Measurements from ENCODE around the gene LYSMD2. TPM values are rescaled to one million over a fixed set of nuclear protein-coding genes. Genes with fewer than 3 reads are reported as not detected.

The LYSMD2 gene
- polyA plus RNA-seq, 2 donors = 5.2 to 5.9 TPM

DNA sequence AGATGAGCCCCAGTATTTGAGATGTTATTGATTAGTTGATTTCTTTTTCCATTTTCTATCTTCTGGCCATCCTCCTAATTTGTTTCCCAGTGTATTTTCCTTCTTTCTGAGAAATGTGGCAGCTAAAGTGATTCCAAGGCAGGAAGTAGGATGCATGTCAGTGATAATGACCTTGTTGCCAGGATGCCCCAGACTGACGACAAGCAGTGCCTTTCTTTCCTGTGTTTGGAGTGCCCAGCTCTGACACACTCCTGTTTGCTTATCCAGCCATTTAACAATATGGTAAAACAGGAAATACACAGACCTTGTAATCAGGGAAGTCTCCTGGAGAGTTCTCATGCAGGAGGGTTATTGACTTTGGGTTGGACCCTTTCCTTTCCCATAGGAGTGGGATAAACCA is 34.3 kb upstream of the LYSMD2 start:
- no peaks in the 10 kb centered on the region for H3K4me1 ChIP-seq (ENCODE audit: control insufficient read depth in 2 of 2, insufficient read depth in 2 of 2, low read length in 1 of 2)
- H3K27ac ChIP-seq (ENCODE audit: low read depth in 2 of 2, low read length in 1 of 2) = no peak overlapping the region
- no peaks in the 10 kb centered on the region for H3K27me3 ChIP-seq (ENCODE audit: control insufficient read depth in 1 of 2, insufficient read depth in 2 of 2, low read length in 2 of 2)
- WGBS, 2 donors = 52 to 70% methylated on average over 1 of the region's 1 CpG
- no peaks in the 10 kb centered on the region for H3K9me3 ChIP-seq (ENCODE audit: control insufficient read depth in 2 of 2, insufficient read depth in 1 of 2, low read depth in 1 of 2, low read length in 1 of 2)
- H3K36me3 ChIP-seq (ENCODE audit: control insufficient read depth in 2 of 2, insufficient read depth in 2 of 2, low read length in 1 of 2) = peaks cover 7 to 15% of the 10 kb centered on the region in 2 donors
- H3K4me3 ChIP-seq (ENCODE audit: low read depth in 1 of 2, low read length in 2 of 2) = no peak overlapping the region

DNA sequence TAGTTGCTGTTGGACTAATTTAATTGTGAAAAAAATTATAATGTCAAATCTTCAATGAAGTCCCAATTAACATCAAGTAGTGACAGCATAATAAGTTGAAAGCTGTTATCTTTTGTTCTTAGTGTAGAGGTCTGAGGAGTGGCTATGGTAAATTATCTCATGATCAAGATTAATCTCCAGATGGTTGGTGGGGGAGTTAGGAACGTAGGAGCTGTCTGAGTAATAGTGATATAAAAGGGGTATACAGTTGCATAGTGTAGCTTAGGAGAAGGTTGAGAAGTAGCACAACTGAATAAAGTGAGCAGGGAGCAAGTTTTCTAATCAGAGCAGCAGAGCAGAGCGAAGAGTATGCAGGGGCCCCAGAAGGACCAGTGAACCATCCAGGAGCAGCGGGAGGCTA is 33.4 kb upstream of the LYSMD2 start:
- H3K9me3 ChIP-seq (ENCODE audit: control insufficient read depth in 2 of 2, insufficient read depth in 1 of 2, low read depth in 1 of 2, low read length in 1 of 2) = no peaks in the 10 kb centered on the region
- no peaks in the 10 kb centered on the region for H3K4me1 ChIP-seq (ENCODE audit: control insufficient read depth in 2 of 2, insufficient read depth in 2 of 2, low read length in 1 of 2)
- H3K27me3 ChIP-seq (ENCODE audit: control insufficient read depth in 1 of 2, insufficient read depth in 2 of 2, low read length in 2 of 2) = no peaks in the 10 kb centered on the region
- 60 to 87% methylated on average over 3 of the region's 3 CpGs for WGBS, 2 donors
- peaks cover 7 to 15% of the 10 kb centered on the region in 2 donors for H3K36me3 ChIP-seq (ENCODE audit: control insufficient read depth in 2 of 2, insufficient read depth in 2 of 2, low read length in 1 of 2)
- no peak overlapping the region for H3K27ac ChIP-seq (ENCODE audit: low read depth in 2 of 2, low read length in 1 of 2)
- H3K4me3 ChIP-seq (ENCODE audit: low read depth in 1 of 2, low read length in 2 of 2) = no peak overlapping the region

DNA sequence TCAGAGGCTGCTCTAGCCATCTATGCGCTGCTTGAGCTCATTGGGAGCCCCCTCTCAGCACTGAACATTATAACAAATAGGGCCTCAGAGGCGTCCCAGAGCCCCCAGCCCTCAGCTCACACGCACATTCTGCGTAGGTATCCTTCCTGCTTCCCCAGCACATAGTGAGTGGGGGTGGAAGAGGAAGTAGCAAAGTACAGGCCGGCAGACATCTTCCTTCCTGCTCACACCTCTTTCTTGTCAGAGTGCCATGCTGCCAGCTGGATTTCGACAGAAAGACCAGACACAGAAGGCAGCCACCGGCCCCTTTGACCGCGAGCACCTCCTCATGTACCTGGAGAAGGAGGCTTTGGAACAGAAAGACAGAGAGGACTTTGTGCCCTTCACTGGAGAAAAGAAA is 30.6 kb upstream of the LYSMD2 start:
- WGBS, 2 donors = 61 to 75% methylated on average over 9 of the region's 9 CpGs
- H3K36me3 ChIP-seq (ENCODE audit: control insufficient read depth in 2 of 2, insufficient read depth in 2 of 2, low read length in 1 of 2) = peaks cover 4 to 15% of the 10 kb centered on the region in 2 donors

DNA sequence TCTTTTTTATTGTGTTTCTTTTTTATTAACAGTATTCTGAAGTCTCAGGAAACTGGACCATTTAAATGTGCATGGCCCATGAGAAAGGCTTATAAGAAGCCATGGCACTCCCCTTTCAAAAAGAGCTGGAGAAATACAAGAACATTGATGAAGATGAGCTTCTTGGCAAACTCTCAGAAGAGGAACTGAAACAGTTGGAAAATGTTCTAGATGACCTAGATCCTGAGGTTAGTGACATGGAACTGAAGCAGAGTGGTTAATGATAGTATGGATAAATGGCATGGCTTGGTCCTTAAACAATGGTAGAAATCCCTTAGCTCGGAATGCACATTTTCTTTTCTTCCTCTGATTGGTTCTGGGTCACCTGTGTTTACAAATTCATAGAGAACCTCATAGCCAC is 28.9 kb upstream of the LYSMD2 start:
- WGBS, 2 donors = 93 to 98% methylated on average over 1 of the region's 1 CpG

More for the DNA sequence above, 30.6 kb upstream of the LYSMD2 start:
- Histone ChIP-seq H3K4me1 (ENCODE audit: control insufficient read depth in 2 of 2, insufficient read depth in 2 of 2, low read length in 1 of 2) (no peaks in the 10 kb centered on the region), H3K27me3 (ENCODE audit: control insufficient read depth in 1 of 2, insufficient read depth in 2 of 2, low read length in 2 of 2) (no peaks in the 10 kb centered on the region), H3K27ac (ENCODE audit: low read depth in 2 of 2, low read length in 1 of 2) (no peak overlapping the region), H3K4me3 (ENCODE audit: low read depth in 1 of 2, low read length in 2 of 2) (no peak overlapping the region), H3K9me3 (ENCODE audit: control insufficient read depth in 2 of 2, insufficient read depth in 1 of 2, low read depth in 1 of 2, low read length in 1 of 2) (no peaks in the 10 kb centered on the region)

DNA sequence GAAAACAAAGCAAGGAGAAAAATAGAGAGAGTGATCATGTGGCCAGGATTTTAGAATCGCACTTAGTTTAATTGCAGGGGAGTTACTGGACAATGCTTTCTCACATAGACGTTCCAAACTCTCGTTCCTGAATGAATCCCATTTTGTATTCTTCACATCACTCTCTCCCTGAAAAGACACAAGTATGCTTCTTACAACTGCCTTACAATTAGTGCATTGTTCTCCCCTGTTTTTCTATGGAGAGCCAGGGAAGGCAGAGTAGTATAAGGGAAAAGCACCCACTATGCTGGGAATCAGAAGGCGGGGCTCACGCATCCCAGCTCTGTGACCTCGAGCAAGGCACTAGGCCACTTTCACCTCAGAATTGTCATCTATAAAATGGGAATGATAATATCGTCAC is 28.3 kb upstream of the LYSMD2 start:
- Histone ChIP-seq H3K4me3 (ENCODE audit: low read depth in 1 of 2, low read length in 2 of 2) (no peak overlapping the region), H3K9me3 (ENCODE audit: control insufficient read depth in 2 of 2, insufficient read depth in 1 of 2, low read depth in 1 of 2, low read length in 1 of 2) (no peaks in the 10 kb centered on the region), H3K27me3 (ENCODE audit: control insufficient read depth in 1 of 2, insufficient read depth in 2 of 2, low read length in 2 of 2) (no peaks in the 10 kb centered on the region), H3K27ac (ENCODE audit: low read depth in 2 of 2, low read length in 1 of 2) (no peak overlapping the region), H3K4me1 (ENCODE audit: control insufficient read depth in 2 of 2, insufficient read depth in 2 of 2, low read length in 1 of 2) (no peaks in the 10 kb centered on the region), H3K36me3 (ENCODE audit: control insufficient read depth in 2 of 2, insufficient read depth in 2 of 2, low read length in 1 of 2) (peaks cover 4 to 13% of the 10 kb centered on the region in 2 donors)
- WGBS, 2 donors = 90 to 92% methylated on average over 7 of the region's 7 CpGs

More for the DNA sequence above, 28.9 kb upstream of the LYSMD2 start:
- Histone ChIP-seq H3K27ac (ENCODE audit: low read depth in 2 of 2, low read length in 1 of 2) (no peak overlapping the region), H3K4me3 (ENCODE audit: low read depth in 1 of 2, low read length in 2 of 2) (no peak overlapping the region), H3K36me3 (ENCODE audit: control insufficient read depth in 2 of 2, insufficient read depth in 2 of 2, low read length in 1 of 2) (peaks cover 4 to 13% of the 10 kb centered on the region in 2 donors), H3K4me1 (ENCODE audit: control insufficient read depth in 2 of 2, insufficient read depth in 2 of 2, low read length in 1 of 2) (no peaks in the 10 kb centered on the region), H3K9me3 (ENCODE audit: control insufficient read depth in 2 of 2, insufficient read depth in 1 of 2, low read depth in 1 of 2, low read length in 1 of 2) (no peaks in the 10 kb centered on the region), H3K27me3 (ENCODE audit: control insufficient read depth in 1 of 2, insufficient read depth in 2 of 2, low read length in 2 of 2) (no peaks in the 10 kb centered on the region)

DNA sequence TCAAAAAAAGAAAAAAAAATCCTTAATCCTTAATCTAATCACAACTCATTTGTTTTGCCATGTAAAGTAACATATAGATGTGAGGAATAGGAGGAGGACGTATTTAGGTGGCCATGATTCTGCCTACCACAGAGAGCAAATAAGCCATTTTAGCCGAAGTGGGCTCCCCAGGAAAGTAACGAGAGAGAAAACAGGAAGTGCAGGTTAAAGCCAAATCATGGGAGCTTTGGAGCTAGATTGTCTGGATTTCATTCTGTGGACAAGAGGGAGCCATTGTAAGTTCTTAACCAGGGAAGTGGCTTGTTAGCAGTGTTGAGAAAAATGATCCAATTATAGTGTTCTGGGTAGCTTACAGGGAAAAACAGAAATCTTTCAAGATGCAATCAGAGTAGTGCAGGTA is 23.4 kb upstream of the LYSMD2 start:
- 61 to 80% methylated on average over 3 of the region's 3 CpGs for WGBS, 2 donors
- no peaks in the 10 kb centered on the region for H3K27me3 ChIP-seq (ENCODE audit: control insufficient read depth in 1 of 2, insufficient read depth in 2 of 2, low read length in 2 of 2)
- no peak overlapping the region for H3K4me3 ChIP-seq (ENCODE audit: low read depth in 1 of 2, low read length in 2 of 2)
- no peaks in the 10 kb centered on the region for H3K4me1 ChIP-seq (ENCODE audit: control insufficient read depth in 2 of 2, insufficient read depth in 2 of 2, low read length in 1 of 2)
- H3K36me3 ChIP-seq (ENCODE audit: control insufficient read depth in 2 of 2, insufficient read depth in 2 of 2, low read length in 1 of 2) = peaks cover 0 to 2% of the 10 kb centered on the region in 2 donors
- no peaks in the 10 kb centered on the region for H3K9me3 ChIP-seq (ENCODE audit: control insufficient read depth in 2 of 2, insufficient read depth in 1 of 2, low read depth in 1 of 2, low read length in 1 of 2)
- H3K27ac ChIP-seq (ENCODE audit: low read depth in 2 of 2, low read length in 1 of 2) = no peak overlapping the region

DNA sequence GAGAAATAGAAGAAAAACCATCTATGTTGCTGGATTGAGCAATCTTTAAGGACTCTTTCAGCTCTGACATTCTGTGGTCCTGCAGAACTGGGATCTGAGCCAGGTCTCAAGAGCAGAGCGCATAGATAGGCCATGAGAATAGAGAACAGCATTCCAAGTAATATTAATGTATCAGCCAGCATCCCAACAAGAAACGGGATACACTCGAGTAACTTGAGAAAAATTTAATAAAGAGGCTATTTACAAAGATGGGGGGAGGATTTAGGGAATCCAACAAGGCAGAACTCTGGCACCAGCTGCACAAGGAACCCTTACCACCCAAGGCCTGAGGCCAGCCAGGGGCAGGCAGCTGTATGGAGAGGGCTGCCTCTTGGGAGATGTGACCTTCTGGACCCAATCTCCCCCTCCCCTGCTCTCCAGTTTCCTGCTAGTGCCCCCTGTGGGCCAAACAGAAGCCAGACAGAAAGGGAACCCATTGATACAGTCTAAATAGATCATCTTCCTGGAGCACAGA is 22.2 kb upstream of the LYSMD2 start:
- 70 to 71% methylated on average over 3 of the region's 3 CpGs for WGBS, 2 donors
- Histone ChIP-seq H3K27me3 (ENCODE audit: control insufficient read depth in 1 of 2, insufficient read depth in 2 of 2, low read length in 2 of 2) (no peaks in the 10 kb centered on the region), H3K9me3 (ENCODE audit: control insufficient read depth in 2 of 2, insufficient read depth in 1 of 2, low read depth in 1 of 2, low read length in 1 of 2) (no peaks in the 10 kb centered on the region), H3K4me3 (ENCODE audit: low read depth in 1 of 2, low read length in 2 of 2) (no peak overlapping the region), H3K27ac (ENCODE audit: low read depth in 2 of 2, low read length in 1 of 2) (no peak overlapping the region), H3K36me3 (ENCODE audit: control insufficient read depth in 2 of 2, insufficient read depth in 2 of 2, low read length in 1 of 2) (peaks cover 0 to 2% of the 10 kb centered on the region in 2 donors), H3K4me1 (ENCODE audit: control insufficient read depth in 2 of 2, insufficient read depth in 2 of 2, low read length in 1 of 2) (peaks cover 0 to 4% of the 10 kb centered on the region in 2 donors)

DNA sequence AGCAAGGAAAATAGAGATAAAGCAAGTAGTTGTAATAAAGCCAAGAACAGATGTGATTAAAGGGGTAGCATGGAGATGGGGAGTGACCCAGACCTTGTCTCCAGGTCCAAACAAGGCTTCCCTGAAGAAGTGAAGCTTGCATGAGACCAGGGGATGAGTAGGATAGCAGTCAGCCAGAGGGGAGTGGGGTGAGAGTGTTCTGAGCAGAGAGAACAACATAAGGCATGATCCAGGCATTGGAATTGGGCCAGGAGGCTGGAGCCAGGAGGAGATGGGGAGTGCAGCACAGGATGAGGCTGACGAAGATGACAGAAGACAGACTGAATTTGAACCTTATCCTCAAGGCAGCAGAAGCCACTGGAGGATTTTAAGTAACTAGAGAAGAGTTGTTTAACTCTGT is 21.2 kb upstream of the LYSMD2 start:
- no peak overlapping the region for H3K4me3 ChIP-seq (ENCODE audit: low read depth in 1 of 2, low read length in 2 of 2)
- no peaks in the 10 kb centered on the region for H3K9me3 ChIP-seq (ENCODE audit: control insufficient read depth in 2 of 2, insufficient read depth in 1 of 2, low read depth in 1 of 2, low read length in 1 of 2)
- no peaks in the 10 kb centered on the region for H3K27me3 ChIP-seq (ENCODE audit: control insufficient read depth in 1 of 2, insufficient read depth in 2 of 2, low read length in 2 of 2)
- H3K27ac ChIP-seq (ENCODE audit: low read depth in 2 of 2, low read length in 1 of 2) = peak overlapping the region in 1 of 2 donors; percentile 2
- peaks cover 0 to 4% of the 10 kb centered on the region in 2 donors for H3K4me1 ChIP-seq (ENCODE audit: control insufficient read depth in 2 of 2, insufficient read depth in 2 of 2, low read length in 1 of 2)
- H3K36me3 ChIP-seq (ENCODE audit: control insufficient read depth in 2 of 2, insufficient read depth in 2 of 2, low read length in 1 of 2) = peaks cover 0 to 2% of the 10 kb centered on the region in 2 donors
- WGBS, 2 donors = 48 to 58% methylated on average over 1 of the region's 1 CpG

DNA sequence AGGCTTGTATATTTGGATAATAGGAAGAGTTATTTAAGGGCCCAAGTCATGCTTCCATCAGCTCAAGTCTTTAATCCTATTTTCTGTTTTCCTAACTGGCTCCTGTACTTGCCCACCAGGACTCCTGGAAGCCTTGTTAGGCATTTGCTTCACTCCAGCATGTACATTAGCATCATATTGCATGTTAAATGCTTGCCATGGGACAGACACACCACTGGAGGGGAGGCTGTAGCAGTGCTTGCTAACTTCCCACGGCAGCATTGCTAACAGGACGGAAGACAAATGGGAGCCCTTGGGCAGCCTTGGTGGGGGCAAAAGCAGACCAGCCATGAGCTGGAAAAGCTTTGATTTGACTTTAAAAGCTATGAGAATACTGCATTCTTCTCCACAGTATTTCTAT is 20.0 kb upstream of the LYSMD2 start:
- 75 to 90% methylated on average over 2 of the region's 2 CpGs for WGBS, 2 donors
- H3K4me1 ChIP-seq (ENCODE audit: control insufficient read depth in 2 of 2, insufficient read depth in 2 of 2, low read length in 1 of 2) = peaks cover 0 to 5% of the 10 kb centered on the region in 2 donors
- no peaks in the 10 kb centered on the region for H3K27me3 ChIP-seq (ENCODE audit: control insufficient read depth in 1 of 2, insufficient read depth in 2 of 2, low read length in 2 of 2)
- peaks cover 0 to 2% of the 10 kb centered on the region in 2 donors for H3K36me3 ChIP-seq (ENCODE audit: control insufficient read depth in 2 of 2, insufficient read depth in 2 of 2, low read length in 1 of 2)
- no peaks in the 10 kb centered on the region for H3K9me3 ChIP-seq (ENCODE audit: control insufficient read depth in 2 of 2, insufficient read depth in 1 of 2, low read depth in 1 of 2, low read length in 1 of 2)
- H3K4me3 ChIP-seq (ENCODE audit: low read depth in 1 of 2, low read length in 2 of 2) = no peak overlapping the region
- no peak overlapping the region for H3K27ac ChIP-seq (ENCODE audit: low read depth in 2 of 2, low read length in 1 of 2)

DNA sequence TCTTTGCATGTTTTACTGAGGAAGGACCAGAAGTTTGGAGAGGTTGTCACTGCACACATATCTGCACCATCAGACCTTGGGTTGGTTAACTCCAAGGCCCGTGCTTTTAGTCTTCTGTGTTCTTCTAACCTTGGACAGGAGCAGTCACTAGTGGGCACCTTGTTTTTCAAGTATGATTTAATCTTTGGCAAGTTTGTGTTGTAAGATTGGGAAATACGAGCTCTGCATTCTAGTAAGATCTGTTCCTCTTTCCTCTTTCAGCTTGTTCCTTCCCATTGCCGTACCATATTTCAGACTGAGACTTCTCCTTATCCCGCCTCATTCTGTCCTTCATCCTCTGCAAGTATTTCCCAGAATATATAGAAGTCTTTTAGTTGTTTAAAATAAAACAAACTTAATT is 19.0 kb upstream of the LYSMD2 start:
- H3K36me3 ChIP-seq (ENCODE audit: control insufficient read depth in 2 of 2, insufficient read depth in 2 of 2, low read length in 1 of 2) = peaks cover 0 to 2% of the 10 kb centered on the region in 2 donors
- WGBS, 2 donors = 87 to 88% methylated on average over 4 of the region's 4 CpGs
- no peak overlapping the region for H3K4me3 ChIP-seq (ENCODE audit: low read depth in 1 of 2, low read length in 2 of 2)
- H3K27me3 ChIP-seq (ENCODE audit: control insufficient read depth in 1 of 2, insufficient read depth in 2 of 2, low read length in 2 of 2) = no peaks in the 10 kb centered on the region
- no peaks in the 10 kb centered on the region for H3K9me3 ChIP-seq (ENCODE audit: control insufficient read depth in 2 of 2, insufficient read depth in 1 of 2, low read depth in 1 of 2, low read length in 1 of 2)
- H3K27ac ChIP-seq (ENCODE audit: low read depth in 2 of 2, low read length in 1 of 2) = no peak overlapping the region
- peaks cover 0 to 6% of the 10 kb centered on the region in 2 donors for H3K4me1 ChIP-seq (ENCODE audit: control insufficient read depth in 2 of 2, insufficient read depth in 2 of 2, low read length in 1 of 2)
